Stromal cell of bone marrow (primary cell): ENCODE data around the gene RIOK3.
A peak's percentile ranks its signal among the peaks of the same experiment; 100 is the strongest.

ENCODE experiments used
- DNase-seq: peaks from one replicate; pipeline ENCODE4 v3.0.0-alpha.2; 2012; ENCODE audit warnings: low read depth

The RIOK3 gene

GRCh38 chr18:23451491-23451890 is 1.6 kb upstream of the RIOK3 start:
- DNase-seq, result no peak

GRCh38 chr18:23452347-23452727 is 750 bp upstream of the RIOK3 start:
- no peak for DNase-seq

- DNase-seq, result peak; percentile 31
These were observed 582 bp downstream of the RIOK3 start for GRCh38 chr18:23453680-23454058.

DNA sequence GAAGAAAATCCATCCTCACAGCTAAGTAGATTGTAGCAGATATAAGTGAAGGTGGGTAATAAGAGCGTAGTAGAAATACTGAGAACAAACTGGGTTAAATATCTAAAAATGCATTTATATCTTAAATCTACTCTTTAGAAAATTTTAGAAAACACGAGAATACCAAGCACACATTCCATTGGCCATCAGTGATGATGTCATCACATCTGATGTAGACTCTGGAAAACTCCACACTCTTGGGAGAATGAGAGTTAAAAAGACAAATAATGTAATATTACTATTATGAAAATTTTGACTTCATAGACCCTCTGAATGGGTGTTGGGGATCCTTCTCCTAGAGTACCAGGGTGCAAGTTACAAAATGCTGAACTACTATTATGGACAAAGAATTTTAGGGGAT is 3.7 kb downstream of the RIOK3 start:
- DNase-seq, result no peak

- no peak for DNase-seq
These were observed 5.9 kb downstream of the RIOK3 start for GRCh38 chr18:23458830-23459529.

- DNase-seq, result no peak
These were observed 6.4 kb downstream of the RIOK3 start for GRCh38 chr18:23459530-23459921.

DNA sequence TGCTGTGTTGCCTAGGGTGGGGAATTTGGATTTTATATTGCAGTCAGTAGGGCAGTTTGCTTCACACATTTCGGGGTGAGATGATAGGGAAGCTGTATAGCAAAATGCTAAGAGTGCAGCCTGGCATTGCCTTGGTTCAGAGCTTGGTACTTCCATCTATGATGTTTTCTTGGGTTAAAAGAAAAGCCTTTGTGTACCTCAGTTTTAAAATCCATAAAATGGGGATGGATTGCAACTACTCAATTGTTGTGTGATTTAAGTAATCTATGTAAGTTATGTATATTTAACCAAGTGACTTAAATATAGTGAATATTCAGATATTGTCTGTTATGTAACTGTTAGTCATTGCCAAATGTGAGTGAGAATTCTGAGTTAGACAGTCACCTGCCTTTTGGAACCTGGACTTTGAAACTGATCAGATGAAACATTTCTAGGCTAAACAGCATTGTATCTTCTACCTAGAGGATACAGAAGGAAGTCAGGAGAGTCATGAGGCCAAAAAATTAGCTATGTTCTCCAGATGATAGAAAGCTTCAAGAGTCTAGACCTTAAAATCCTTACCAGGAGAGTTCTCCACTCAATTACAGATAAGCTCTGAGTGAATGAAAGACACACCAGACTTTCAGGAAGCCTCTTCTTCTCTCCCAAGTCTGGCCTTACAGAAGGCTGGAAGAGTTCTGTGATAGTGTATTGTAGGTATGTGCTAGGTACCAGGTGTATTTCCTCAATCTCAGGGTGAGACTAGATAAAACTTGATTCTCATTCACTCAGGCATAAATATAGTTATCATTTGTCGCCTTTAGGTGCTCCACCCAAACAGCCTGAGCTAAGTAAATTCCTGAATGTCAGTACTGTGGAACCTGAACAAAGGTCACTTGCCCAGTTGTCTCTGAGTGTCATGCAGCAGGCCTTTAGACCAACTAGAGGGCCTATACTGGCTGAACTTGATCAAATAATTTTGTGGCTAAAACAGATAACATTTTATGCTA is 7.5 kb downstream of the RIOK3 start:
- no peak for DNase-seq

DNA sequence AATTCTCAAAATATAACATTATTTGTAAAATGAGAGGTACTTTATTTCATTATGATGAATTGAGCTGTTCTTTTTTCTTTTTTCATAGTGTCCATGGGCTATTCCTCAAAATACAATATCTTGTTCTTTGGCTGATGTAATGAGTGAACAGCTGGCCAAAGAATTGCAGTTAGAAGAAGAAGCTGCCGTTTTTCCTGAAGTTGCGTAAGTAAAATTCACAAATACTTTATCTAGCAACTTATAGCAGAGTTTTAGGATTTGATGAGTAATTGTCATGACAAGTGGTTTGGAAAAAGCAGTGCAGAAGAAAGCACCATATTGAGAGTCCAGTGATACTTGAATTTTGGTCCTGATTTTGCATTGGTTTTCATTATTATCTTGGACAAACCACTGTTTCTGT is 9.8 kb downstream of the RIOK3 start:
- DNase-seq, result no peak

- no peak for DNase-seq
These were observed 15.8 kb downstream of the RIOK3 start for GRCh38 chr18:23468753-23469459.

DNA sequence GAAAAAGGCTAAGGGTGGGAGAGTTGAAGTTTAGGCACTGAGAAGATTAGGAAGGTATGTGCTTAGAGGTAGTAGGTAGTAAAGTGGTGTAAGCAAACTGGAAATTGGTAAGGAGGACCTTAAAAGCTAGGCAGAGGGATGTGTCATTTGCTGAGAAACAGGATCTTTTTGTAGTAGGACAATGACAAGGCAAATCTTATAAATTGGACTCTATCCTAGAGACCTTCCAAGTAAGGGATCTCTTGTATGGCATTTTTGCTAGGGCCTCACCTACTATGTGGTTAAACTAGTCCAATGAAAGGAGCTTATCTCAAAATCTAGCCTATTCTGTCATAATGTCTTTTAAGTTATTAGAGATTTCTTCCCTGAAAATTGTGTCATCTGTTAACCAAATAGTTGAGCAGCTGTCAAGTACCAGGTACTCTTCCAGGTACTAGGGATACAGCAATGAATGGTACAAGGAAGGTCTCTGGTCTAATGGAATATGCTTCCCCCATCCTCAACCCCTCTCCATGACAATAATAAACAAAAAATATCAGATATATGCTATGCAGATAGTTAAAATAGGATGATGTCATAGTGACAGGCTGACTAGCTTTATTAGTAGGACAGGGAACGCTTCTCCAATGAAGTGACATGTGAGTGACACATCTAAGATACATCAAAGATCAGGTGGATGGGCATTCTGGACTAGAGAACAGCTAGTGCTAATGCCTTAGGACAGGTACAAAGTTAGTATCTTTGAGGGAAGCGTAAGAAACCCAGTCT is 17.7 kb downstream of the RIOK3 start:
- DNase-seq, result no peak

GRCh38 chr18:23471486-23471885 is 18.4 kb downstream of the RIOK3 start:
- no peak for DNase-seq

DNA sequence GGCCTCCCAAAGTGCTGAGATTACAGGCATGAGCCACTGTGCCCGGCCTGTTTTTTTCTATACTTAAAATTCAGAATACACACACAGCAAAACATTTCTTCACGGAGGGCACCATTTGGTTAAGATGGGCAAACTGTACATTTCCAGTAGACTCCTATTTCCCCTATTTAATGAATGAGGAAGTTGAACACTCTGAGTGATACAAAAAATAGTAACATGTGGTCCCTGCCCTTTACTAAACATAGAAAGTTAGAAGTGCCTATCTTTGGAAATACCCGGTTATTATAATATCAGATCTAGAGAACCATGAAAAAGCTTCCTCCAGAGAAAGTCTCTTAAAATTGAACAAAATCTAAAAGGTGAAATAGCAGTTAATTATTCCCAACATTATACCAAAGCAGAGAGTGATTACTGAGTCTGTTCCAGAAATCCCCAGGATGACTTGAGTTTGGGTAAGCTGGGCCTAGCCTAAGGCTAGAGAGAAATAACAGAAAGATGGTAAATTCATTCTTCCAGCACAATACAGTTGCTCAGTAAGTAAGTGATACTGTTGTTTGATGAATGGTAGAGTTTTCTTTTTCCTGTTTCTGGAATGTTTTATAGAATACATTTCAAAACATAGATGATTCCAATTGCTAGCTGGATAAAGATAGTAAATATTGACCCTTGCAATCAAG is 26.9 kb downstream of the RIOK3 start:
- no peak for DNase-seq

- no peak for DNase-seq
These were observed 31.6 kb downstream of the RIOK3 start for GRCh38 chr18:23484561-23485182.

GRCh38 chr18:23485386-23485785 is 32.3 kb downstream of the RIOK3 start:
- no peak for DNase-seq

GRCh38 chr18:23487738-23488570 is 34.9 kb downstream of the RIOK3 start:
- no peak for DNase-seq

DNA sequence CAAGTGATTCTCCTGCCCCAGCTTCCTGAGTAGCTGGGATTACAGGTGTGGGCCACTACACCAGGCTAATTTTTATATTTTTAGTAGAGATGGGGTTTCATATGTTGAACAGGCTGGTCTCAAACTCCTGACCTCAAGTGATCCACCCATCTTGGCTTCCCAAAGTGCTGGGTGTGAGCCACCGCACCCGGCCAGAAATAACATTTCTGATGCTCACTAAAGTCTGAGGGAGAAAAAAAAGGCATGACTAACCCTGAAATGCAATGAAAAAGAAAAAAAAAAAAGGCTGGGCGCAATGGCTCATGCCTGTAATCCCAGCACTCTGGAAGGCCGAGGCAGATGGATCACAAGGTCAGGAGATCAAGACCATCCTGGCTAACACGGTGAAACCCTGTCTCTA is 36.5 kb downstream of the RIOK3 start:
- DNase-seq, result peak; percentile 50

DNA sequence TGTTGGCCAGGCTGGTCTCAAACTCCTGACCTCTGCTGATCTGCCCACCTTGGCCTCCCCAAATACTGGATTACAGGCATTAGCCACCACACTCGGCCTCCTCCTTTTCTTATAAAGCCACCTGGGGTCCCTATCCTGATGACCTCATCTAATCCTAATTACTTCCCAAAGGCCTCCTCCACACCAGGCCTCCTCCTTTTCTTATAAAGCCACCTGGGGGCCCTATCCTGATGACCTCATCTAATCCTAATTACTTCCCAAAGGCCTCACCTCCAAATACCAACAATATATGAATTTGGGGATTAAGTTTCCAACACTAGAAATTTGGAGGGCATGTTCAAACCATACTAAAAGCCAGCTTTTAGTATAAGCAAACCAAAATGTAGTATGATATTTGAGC is 40.6 kb downstream of the RIOK3 start:
- no peak for DNase-seq

DNA sequence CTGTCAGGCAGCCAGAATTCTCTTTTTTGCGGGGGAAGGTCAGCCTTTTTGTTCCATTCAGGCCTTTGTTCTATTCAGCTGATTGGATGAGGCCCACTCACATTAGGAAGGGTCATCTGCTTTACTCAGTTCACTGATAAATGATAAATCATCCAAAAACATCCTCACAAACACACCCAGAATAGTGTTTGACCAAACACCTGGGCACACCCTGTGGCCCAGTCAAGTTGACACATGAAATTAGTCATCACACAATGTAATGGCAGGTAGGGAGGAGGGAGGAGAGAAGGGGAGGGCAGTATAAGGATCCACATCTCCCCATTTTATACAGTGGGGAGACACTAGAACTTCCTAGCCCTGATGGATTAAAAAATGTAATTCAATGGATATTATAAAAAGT is 41.9 kb downstream of the RIOK3 start:
- no peak for DNase-seq

DNA sequence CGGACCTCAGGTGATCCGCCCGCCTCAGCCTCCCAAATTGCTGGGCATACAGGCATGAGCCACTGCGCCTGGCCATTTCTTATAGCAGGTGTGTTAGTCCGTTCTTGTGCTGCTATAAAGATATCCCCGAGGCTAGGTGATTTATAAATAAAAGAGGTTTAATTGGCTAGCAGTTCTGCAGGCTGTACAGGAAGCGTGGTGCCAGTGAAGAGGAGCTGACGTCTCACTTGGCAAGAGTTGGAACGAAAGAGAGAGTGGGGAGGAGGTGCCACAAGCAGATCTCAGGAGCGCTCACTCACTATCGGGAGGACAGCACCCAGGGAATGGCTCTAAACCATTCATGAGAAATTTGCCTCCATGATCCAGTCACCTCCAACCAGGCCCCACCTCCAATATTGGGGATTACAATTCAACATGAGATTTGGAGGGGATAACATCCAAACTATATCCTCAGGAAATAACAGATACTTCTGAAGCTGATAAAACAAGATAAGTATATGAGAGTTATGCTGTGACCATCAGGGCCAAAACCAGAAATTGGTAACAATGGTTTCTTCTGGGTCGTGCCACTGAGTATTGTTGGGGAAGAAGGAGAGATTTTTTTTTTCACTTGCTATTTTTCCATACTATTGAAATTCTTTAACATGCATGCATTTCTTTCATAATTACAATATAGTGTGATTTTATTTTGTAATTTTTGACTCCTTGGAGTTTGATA is 42.8 kb downstream of the RIOK3 start:
- no peak for DNase-seq
